CD4-positive, CD25-positive, alpha-beta regulatory T cell (primary cell): Measurements from ENCODE around the gene ING1. TPM values are rescaled to one million over a fixed set of nuclear protein-coding genes. Genes with fewer than 3 reads are reported as not detected.

Experiments used
- ATAC-seq, 2 donors: fragments of 150-1000 bp; cut with Tn5 transposase; one replicate each; pipeline ENCODE4 v1.10.0; 2021; ENCODE audit warnings: low read depth in 2 of 2, moderate number of reproducible peaks in 2 of 2, moderate library complexity in 1 of 2
- DNase-seq, 3 donors: peaks; one replicate each; pipeline versions ENCODE4 v3.0.0 to v3.0.0-alpha.2; 2012 to 2022; ENCODE audit warnings: mixed read lengths in 1 of 3
- H3K27ac ChIP-seq: one replicate; pipeline ENCODE4 v1.7.0; 2013; ENCODE audit warnings: mild to moderate bottlenecking, low read length; ENCODE audit not compliant: insufficient read depth, poor library complexity, severe bottlenecking
- H3K27me3 ChIP-seq: one replicate; pipeline ENCODE4 v1.7.0; 2013; ENCODE audit warnings: low read length; ENCODE audit not compliant: control insufficient read depth, insufficient read depth
- H3K36me3 ChIP-seq: one replicate; pipeline ENCODE4 v1.7.0; 2013; ENCODE audit warnings: mild to moderate bottlenecking, low read length, moderate library complexity; ENCODE audit not compliant: control insufficient read depth, insufficient read depth
- H3K4me1 ChIP-seq: 2 replicates; pipeline ENCODE4 v1.7.0; 2013; ENCODE audit warnings: mild to moderate bottlenecking, low read length; ENCODE audit not compliant: insufficient read depth, control insufficient read depth, poor library complexity, severe bottlenecking
- H3K4me3 ChIP-seq: one replicate; pipeline ENCODE4 v1.7.0; 2013; ENCODE audit warnings: low read depth, mild to moderate bottlenecking, low read length, moderate library complexity
- H3K9me3 ChIP-seq, 2 experiments: 1 replicate in 1 of 2; 2 replicates in 1 of 2; pipeline ENCODE4 v1.7.0; 2013; ENCODE audit warnings: low read length in 2 of 2, mild to moderate bottlenecking in 1 of 2, moderate library complexity in 1 of 2; ENCODE audit not compliant: control insufficient read depth in 2 of 2
- H3K27ac Mint-ChIP-seq, 3 donors: one replicate each; pipeline ENCODE4 v1.8.0; 2020 to 2022; ENCODE audit warnings: mild to moderate bottlenecking in 3 of 3, mixed read lengths in 3 of 3, moderate library complexity in 2 of 3
- H3K27me3 Mint-ChIP-seq: one replicate; pipeline ENCODE4 v1.8.0; 2022; ENCODE audit warnings: mild to moderate bottlenecking, mixed read lengths
- H3K36me3 Mint-ChIP-seq: one replicate; pipeline ENCODE4 v1.8.0; 2020; ENCODE audit warnings: mixed read lengths
- H3K4me1 Mint-ChIP-seq, 4 donors: one replicate each; pipeline ENCODE4 v1.8.0; 2020 to 2022; ENCODE audit warnings: mixed read lengths in 4 of 4, mild to moderate bottlenecking in 1 of 4
- H3K4me3 Mint-ChIP-seq, 4 donors: one replicate each; pipeline ENCODE4 v1.8.0; 2020 to 2022; ENCODE audit warnings: mild to moderate bottlenecking in 4 of 4, mixed read lengths in 4 of 4, moderate library complexity in 3 of 4
- H3K9me3 Mint-ChIP-seq, 7 donors: one replicate each; pipeline ENCODE4 v1.8.0; 2020 to 2022; ENCODE audit warnings: mixed read lengths in 7 of 7, mild to moderate bottlenecking in 3 of 7, moderate library complexity in 2 of 7
- polyA plus RNA-seq, 4 donors: library from polyadenylated mRNA; unstranded; fragments of 300-500 nt; fragmentation: Illumina TruSeq; gene quantifications; one replicate each; pipeline ENCODE4 v1.2.3, GENCODE V29; 2021
- total RNA-seq: library from RNA; stranded (reverse); gene quantifications from one replicate; pipeline ENCODE4 v1.2.3, GENCODE V29; 2022

Gene ING1
- total and polyA plus RNA-seq, 5 donors from 2014 or later = 13.1 to 16.8 (median 15.2) TPM

DNA sequence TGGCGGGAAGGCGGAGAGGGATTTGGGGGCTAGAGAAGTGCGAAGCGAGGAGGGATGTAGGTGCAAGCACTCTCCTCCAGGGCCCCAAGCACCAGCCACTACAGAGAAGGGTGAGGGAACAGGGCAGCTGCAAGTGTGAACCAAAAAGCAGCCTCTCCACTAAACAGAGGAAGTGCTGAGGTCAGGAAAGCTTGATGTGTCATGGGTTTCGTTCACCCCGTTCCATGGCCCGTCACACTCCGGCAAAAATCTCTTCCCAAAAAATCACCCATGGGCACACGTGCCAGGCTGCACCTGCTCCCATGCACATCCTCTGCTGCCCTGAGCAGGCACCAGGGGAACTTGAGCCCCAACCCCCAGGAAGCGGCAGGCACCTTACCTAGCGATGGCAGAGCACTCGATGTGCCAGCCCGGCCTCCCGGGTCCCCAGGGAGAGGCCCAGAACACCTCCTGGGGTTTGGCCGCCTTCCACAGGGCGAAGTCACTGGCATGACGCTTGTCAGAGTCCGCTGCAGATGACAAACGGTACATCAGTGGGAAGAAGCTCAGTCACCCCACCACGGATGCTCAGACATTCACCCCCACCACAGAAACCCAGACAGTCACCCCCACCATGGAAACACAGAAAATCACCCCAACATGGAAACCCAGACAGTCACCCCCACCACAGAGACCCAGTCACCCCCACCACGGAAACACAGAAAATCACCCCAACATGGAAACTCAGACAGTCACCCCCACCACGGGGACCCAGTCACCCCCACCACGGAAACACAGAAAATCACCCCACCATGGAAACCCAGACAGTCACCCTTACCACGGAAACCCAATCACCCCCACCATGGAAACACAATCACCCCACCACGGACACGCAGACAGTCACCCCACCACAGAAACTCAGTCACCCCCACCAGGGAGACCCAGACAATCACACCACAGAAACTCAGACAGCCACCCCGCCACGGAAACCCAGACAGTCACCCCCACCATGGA, 36.6 kb upstream of the ING1 start:
- ATAC-seq (peak; percentile 41 to 44), DNase-seq (no peak)
- H3K9me3 Mint-ChIP-seq = peaks cover 0 to 1% (median 0%) of the 10 kb centered on the region in 7 donors
- H3K9me3 ChIP-seq = no peaks in the 10 kb centered on the region
- no peaks in the 10 kb centered on the region for H3K27me3 ChIP-seq
- H3K4me1 ChIP-seq = no peaks in the 10 kb centered on the region
- H3K4me3 ChIP-seq = no peak overlapping the region
- H3K36me3 Mint-ChIP-seq = peaks cover 42% of the 10 kb centered on the region
- peaks cover 0 to 25% (median 13%) of the 10 kb centered on the region in 4 donors for H3K4me1 Mint-ChIP-seq
- peaks cover 38% of the 10 kb centered on the region for H3K36me3 ChIP-seq
- no peaks in the 10 kb centered on the region for H3K27me3 Mint-ChIP-seq
- H3K27ac Mint-ChIP-seq = peak overlapping the region in 1 of 3 donors; percentile 34
- no peak overlapping the region for H3K4me3 Mint-ChIP-seq
- H3K27ac ChIP-seq = no peak overlapping the region

DNA sequence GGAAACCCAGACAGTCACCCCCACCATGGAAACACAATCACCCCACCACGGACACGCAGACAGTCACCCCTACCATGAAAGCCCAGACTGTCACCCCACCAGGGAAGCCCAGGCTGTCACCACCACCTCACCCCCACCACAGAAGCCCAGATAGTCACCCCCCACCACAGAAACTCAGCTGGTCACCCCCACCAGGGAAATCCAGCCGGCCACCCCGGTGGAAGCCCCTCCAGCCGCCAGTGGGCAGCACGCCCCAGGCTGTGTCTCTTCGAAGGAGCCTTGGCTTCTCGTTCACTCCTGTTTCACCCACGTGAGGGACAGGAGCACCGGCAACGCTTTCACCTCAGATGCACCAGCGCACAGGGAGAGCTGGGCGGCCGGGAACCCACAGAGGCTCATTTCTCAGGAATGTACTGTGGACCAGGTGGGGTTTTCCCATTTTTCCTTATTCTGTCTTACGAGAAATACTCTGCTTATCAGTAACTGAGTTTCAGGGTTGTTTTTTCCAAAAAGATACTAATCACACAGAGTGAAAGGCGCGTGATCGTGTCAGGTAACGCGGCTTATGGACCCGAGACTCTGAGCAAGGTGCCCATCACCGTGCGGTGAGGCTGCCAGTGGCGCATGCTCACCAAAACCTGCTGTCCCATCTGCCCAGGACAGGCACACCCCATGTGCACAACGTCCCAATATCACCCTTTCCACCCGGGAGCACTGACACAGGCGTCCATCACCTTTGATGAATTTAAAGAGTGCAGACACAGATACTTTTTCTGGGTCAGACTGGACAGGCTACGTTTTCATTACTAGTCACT, 35.6 kb upstream of the ING1 start:
- H3K9me3 ChIP-seq = no peaks in the 10 kb centered on the region
- no peaks in the 10 kb centered on the region for H3K27me3 ChIP-seq
- no peak overlapping the region for H3K27ac ChIP-seq
- H3K27me3 Mint-ChIP-seq = no peaks in the 10 kb centered on the region
- no peak for ATAC-seq
- no peaks in the 10 kb centered on the region for H3K4me1 ChIP-seq
- peaks cover 39% of the 10 kb centered on the region for H3K36me3 Mint-ChIP-seq
- peak overlapping the region in 1 of 3 donors; percentile 26 for H3K27ac Mint-ChIP-seq
- no peak overlapping the region for H3K4me3 ChIP-seq
- DNase-seq = no peak
- peaks cover 48% of the 10 kb centered on the region for H3K36me3 ChIP-seq
- peaks cover 0 to 1% (median 0%) of the 10 kb centered on the region in 7 donors for H3K9me3 Mint-ChIP-seq
- H3K4me3 Mint-ChIP-seq = no peak overlapping the region
- H3K4me1 Mint-ChIP-seq = peaks cover 0 to 15% (median 7%) of the 10 kb centered on the region in 4 donors

DNA sequence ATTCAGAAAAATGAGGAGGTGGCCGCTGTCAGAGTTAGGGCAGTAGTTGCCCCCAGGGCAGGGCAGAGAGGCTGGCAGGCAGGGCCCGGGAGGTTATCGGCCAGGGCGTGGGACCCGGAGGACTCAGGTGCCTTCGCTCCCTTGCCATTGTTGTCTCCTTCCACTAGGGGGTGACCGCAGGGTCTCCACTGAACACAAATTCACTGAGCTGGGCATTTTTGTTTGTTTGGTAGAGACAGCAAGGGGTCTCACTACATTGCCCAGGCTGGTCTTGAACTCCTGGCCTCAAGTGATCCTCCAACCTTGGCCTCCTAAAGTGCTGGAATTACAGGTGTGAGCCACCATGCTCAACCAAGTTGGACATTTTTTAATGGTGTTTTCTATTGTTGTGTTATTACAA, 32.6 kb upstream of the ING1 start:
- Mint-ChIP-seq H3K27me3 (no peaks in the 10 kb centered on the region), H3K9me3 (peaks cover 0 to 1% (median 0%) of the 10 kb centered on the region in 7 donors), H3K4me3 (no peak overlapping the region), H3K4me1 (peaks cover 0 to 8% (median 6%) of the 10 kb centered on the region in 4 donors), H3K27ac (no peak overlapping the region), H3K36me3 (peaks cover 37% of the 10 kb centered on the region)
- Histone ChIP-seq H3K27me3 (no peaks in the 10 kb centered on the region), H3K4me3 (no peak overlapping the region), H3K9me3 (no peaks in the 10 kb centered on the region), H3K27ac (no peak overlapping the region), H3K4me1 (no peaks in the 10 kb centered on the region), H3K36me3 (peaks cover 59% of the 10 kb centered on the region)
- no peak for ATAC-seq
- DNase-seq = peak in 2 of 3 donors; percentile 11 to 24

DNA sequence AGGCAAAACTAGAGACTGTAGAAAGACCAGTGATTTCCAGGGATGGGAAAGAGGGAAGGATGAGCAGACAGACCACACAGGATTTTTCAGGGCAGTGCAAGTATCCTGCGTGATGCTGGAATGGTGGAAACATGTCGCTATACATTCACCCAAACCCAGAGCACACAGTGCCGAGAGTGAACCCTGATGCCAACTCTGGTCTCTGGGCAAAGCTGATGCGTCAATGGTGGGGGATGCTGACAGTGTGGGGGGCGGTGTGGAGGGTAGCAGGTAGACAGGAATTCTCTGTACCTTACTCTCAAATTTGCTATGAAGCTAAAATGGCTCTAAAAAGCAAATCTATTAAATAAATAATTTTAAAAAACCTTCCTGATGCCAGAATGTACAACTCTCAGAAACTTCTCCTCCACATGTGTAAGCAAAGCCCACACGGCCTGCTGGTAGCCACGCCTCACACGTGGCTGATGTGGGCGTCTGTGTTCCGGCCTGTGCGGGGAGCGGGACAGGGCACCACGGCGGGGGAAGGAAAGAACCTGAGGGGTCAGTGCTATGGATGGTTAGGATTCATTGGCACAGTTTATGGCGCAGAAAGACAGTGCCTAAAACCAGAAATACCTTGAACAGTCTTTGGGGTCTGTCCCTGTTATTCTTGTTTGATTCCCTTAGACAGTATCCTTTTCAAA, 31.5 kb upstream of the ING1 start:
- Histone ChIP-seq H3K27ac (no peak overlapping the region), H3K9me3 (no peaks in the 10 kb centered on the region), H3K4me3 (no peak overlapping the region), H3K4me1 (no peaks in the 10 kb centered on the region), H3K36me3 (peaks cover 59% of the 10 kb centered on the region), H3K27me3 (no peaks in the 10 kb centered on the region)
- Mint-ChIP-seq H3K4me3 (no peak overlapping the region), H3K27me3 (no peaks in the 10 kb centered on the region), H3K9me3 (peaks cover 0 to 1% (median 0%) of the 10 kb centered on the region in 7 donors), H3K27ac (peak overlapping the region in 2 of 3 donors; percentile 5 to 21), H3K36me3 (peaks cover 34% of the 10 kb centered on the region), H3K4me1 (peaks cover 0 to 8% (median 6%) of the 10 kb centered on the region in 4 donors)
- DNase-seq = no peak
- ATAC-seq = no peak

- Mint-ChIP-seq H3K4me3 (no peak overlapping the region), H3K9me3 (peaks cover 0 to 1% (median 0%) of the 10 kb centered on the region in 7 donors), H3K36me3 (peaks cover 36% of the 10 kb centered on the region), H3K27me3 (no peaks in the 10 kb centered on the region), H3K4me1 (peaks cover 0 to 8% (median 6%) of the 10 kb centered on the region in 4 donors), H3K27ac (peak overlapping the region in 1 of 3 donors; percentile 20)
- no peaks in the 10 kb centered on the region for H3K9me3 ChIP-seq
- peaks cover 63% of the 10 kb centered on the region for H3K36me3 ChIP-seq
- H3K4me1 ChIP-seq = no peaks in the 10 kb centered on the region
- no peak overlapping the region for H3K4me3 ChIP-seq
- DNase-seq (no peak), ATAC-seq (no peak)
- H3K27ac ChIP-seq = no peak overlapping the region
- H3K27me3 ChIP-seq = no peaks in the 10 kb centered on the region
Measured at GRCh38 chr13:110682746-110683145, 30.8 kb upstream of the ING1 start.

GRCh38 chr13:110683203-110683883, 30.2 kb upstream of the ING1 start:
- ATAC-seq = peak in 1 of 2 donors; percentile 61
- peaks cover 32% of the 10 kb centered on the region for H3K36me3 Mint-ChIP-seq
- Histone ChIP-seq H3K27me3 (no peaks in the 10 kb centered on the region), H3K36me3 (peaks cover 67% of the 10 kb centered on the region), H3K4me3 (no peak overlapping the region), H3K9me3 (no peaks in the 10 kb centered on the region), H3K4me1 (no peaks in the 10 kb centered on the region), H3K27ac (no peak overlapping the region)
- no peak overlapping the region for H3K27ac Mint-ChIP-seq
- no peak overlapping the region for H3K4me3 Mint-ChIP-seq
- no peaks in the 10 kb centered on the region for H3K27me3 Mint-ChIP-seq
- peaks cover 0 to 6% (median 4%) of the 10 kb centered on the region in 4 donors for H3K4me1 Mint-ChIP-seq
- peak; percentile 15 to 30 (median 21) for DNase-seq
- H3K9me3 Mint-ChIP-seq = peaks cover 0 to 1% (median 0%) of the 10 kb centered on the region in 7 donors

GRCh38 chr13:110683921-110684320, 29.6 kb upstream of the ING1 start:
- H3K9me3 Mint-ChIP-seq = no peaks in the 10 kb centered on the region

More at GRCh38 chr13:110683921-110684320, 29.6 kb upstream of the ING1 start:
- H3K4me3 Mint-ChIP-seq = no peak overlapping the region
- H3K4me1 Mint-ChIP-seq = peaks cover 0 to 6% (median 2%) of the 10 kb centered on the region in 4 donors
- H3K4me1 ChIP-seq = no peaks in the 10 kb centered on the region
- H3K27ac Mint-ChIP-seq = no peak overlapping the region
- ATAC-seq (no peak), DNase-seq (no peak)
- H3K9me3 ChIP-seq = no peaks in the 10 kb centered on the region
- H3K36me3 ChIP-seq = peaks cover 62% of the 10 kb centered on the region
- H3K27me3 Mint-ChIP-seq = no peaks in the 10 kb centered on the region
- H3K36me3 Mint-ChIP-seq = peaks cover 27% of the 10 kb centered on the region
- no peak overlapping the region for H3K27ac ChIP-seq
- no peak overlapping the region for H3K4me3 ChIP-seq
- H3K27me3 ChIP-seq = no peaks in the 10 kb centered on the region
